OCI-LY1 (cell line): ENCODE results near the gene PRRC2B.

ENCODE experiments used
- EZH2 ChIP-seq: fragments of 200-600 bp; sonication (generic), shearing (Covaris generic); IDR thresholded peaks from 2 replicates; pipeline ENCODE4 v1.8.0; 2017; ENCODE audit warnings: borderline replicate concordance, mixed run types, mild to moderate bottlenecking, antibody characterized with exemption, low read length, moderate library complexity, mixed read lengths
- TF ChIP-seq, protein P1 (sequence below): fragments of 200-600 bp; sonication (generic), shearing (Covaris generic); IDR thresholded peaks from 2 replicates; pipeline ENCODE4 v1.5.1; 2017; ENCODE audit warnings: mild to moderate bottlenecking, antibody characterized with exemption, low read length, moderate library complexity, mixed read lengths

DNA sequence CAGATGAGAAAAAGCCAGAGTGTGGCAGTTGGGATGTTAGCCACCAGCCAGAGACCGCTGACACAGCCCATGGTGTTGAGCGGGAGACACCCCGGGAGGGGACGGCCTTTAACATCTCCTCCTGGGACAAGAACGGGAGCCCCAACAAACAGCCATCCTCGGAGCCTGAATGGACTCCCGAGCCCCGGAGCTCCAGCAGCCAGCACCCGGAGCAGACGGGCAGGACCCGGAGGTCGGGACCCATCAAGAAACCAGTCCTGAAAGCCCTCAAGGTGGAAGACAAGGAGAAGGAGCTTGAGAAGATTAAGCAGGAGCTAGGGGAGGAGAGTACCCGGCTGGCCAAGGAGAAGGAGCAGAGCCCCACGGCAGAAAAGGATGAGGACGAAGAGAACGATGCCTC lies 80.8 kb downstream of the PRRC2B start:
- TF ChIP-seq, protein P1, sequence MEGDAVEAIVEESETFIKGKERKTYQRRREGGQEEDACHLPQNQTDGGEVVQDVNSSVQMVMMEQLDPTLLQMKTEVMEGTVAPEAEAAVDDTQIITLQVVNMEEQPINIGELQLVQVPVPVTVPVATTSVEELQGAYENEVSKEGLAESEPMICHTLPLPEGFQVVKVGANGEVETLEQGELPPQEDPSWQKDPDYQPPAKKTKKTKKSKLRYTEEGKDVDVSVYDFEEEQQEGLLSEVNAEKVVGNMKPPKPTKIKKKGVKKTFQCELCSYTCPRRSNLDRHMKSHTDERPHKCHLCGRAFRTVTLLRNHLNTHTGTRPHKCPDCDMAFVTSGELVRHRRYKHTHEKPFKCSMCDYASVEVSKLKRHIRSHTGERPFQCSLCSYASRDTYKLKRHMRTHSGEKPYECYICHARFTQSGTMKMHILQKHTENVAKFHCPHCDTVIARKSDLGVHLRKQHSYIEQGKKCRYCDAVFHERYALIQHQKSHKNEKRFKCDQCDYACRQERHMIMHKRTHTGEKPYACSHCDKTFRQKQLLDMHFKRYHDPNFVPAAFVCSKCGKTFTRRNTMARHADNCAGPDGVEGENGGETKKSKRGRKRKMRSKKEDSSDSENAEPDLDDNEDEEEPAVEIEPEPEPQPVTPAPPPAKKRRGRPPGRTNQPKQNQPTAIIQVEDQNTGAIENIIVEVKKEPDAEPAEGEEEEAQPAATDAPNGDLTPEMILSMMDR, result no peak
- no peak for TF ChIP-seq EZH2
